Pulmonary artery endothelial cell (primary cell): Measurements from ENCODE around the gene SBNO1. TPM values are rescaled to one million over a fixed set of nuclear protein-coding genes. Genes with fewer than 3 reads are reported as not detected.
"Not testable (repeated sequence)": the region's sequence is repeated elsewhere in the genome, so short reads cannot be mapped to it uniquely, and the experiment has no call there.

Experiments used
- DNase-seq: peaks from one replicate; pipeline ENCODE4 v3.0.0-alpha.2; 2011; ENCODE audit warnings: low read depth, low spot score
- total RNA-seq: library from RNA; depleted of rRNA; stranded (reverse); fragments of >200 nt; gene quantifications from 2 replicates; pipeline ENCODE4 v1.2.3, GENCODE V29; 2014

The SBNO1 gene
- total RNA-seq, 1 donor from 2014 or later = 25.1 TPM

- no peak for DNase-seq
Measured at GRCh38 chr12:123250471-123251383, 113.9 kb downstream of the SBNO1 start.

- DNase-seq = not testable (repeated sequence)
Measured at GRCh38 chr12:123248996-123249741, 115.5 kb downstream of the SBNO1 start.

- not testable (repeated sequence) for DNase-seq
Measured at GRCh38 chr12:123248129-123248528, 116.5 kb downstream of the SBNO1 start.

GRCh38 chr12:123245678-123246077 lies 119.0 kb downstream of the SBNO1 start:
- DNase-seq = no peak

GRCh38 chr12:123243671-123244262 lies 120.9 kb downstream of the SBNO1 start:
- DNase-seq = no peak

- no peak for DNase-seq
Measured at GRCh38 chr12:123242116-123242904, 122.3 kb downstream of the SBNO1 start.

Other genes with a start within 250 kb of the SBNO1 start
- gene PITPNM2, start 213.8 kb downstream of the SBNO1 start, total RNA-seq = 5.7 and 8.7 TPM in 2 replicates
- 37.3 and 49.3 TPM in 2 replicates for gene MPHOSPH9, start 131.7 kb downstream of the SBNO1 start, total RNA-seq
- gene MTRFR, start 131.4 kb downstream of the SBNO1 start, total RNA-seq = 12.1 and 12.9 TPM in 2 replicates
- gene CDK2AP1, start 93.0 kb downstream of the SBNO1 start, total RNA-seq = 170 and 211 TPM in 2 replicates
- 39.0 and 60.9 TPM in 2 replicates for gene KMT5A, start 19.3 kb upstream of the SBNO1 start, total RNA-seq
- 5.3 and 5.5 TPM in 2 replicates for gene RILPL2, start 71.8 kb upstream of the SBNO1 start, total RNA-seq
- gene SNRNP35, start 93.3 kb upstream of the SBNO1 start, total RNA-seq = 10.0 and 16.2 TPM in 2 replicates
- 9.4 and 9.8 TPM in 2 replicates for gene RILPL1, start 168.9 kb upstream of the SBNO1 start, total RNA-seq
- gene TMED2, start 219.7 kb upstream of the SBNO1 start, total RNA-seq = 441 and 517 TPM in 2 replicates
- gene DDX55, start 237.3 kb upstream of the SBNO1 start, total RNA-seq = 15.2 and 24.6 TPM in 2 replicates